Fibroblast of skin of right quadriceps (primary cell): Measurements from ENCODE around the gene AIFM3.
A peak's percentile ranks its signal among the peaks of the same experiment; 100 is the strongest.
"Not testable (repeated sequence)": the region's sequence is repeated elsewhere in the genome, so short reads cannot be mapped to it uniquely, and the experiment has no call there.

ENCODE experiments used
- DNase-seq: peaks from one replicate; pipeline ENCODE4 v3.0.0-alpha.2; 2013

The AIFM3 gene

DNA sequence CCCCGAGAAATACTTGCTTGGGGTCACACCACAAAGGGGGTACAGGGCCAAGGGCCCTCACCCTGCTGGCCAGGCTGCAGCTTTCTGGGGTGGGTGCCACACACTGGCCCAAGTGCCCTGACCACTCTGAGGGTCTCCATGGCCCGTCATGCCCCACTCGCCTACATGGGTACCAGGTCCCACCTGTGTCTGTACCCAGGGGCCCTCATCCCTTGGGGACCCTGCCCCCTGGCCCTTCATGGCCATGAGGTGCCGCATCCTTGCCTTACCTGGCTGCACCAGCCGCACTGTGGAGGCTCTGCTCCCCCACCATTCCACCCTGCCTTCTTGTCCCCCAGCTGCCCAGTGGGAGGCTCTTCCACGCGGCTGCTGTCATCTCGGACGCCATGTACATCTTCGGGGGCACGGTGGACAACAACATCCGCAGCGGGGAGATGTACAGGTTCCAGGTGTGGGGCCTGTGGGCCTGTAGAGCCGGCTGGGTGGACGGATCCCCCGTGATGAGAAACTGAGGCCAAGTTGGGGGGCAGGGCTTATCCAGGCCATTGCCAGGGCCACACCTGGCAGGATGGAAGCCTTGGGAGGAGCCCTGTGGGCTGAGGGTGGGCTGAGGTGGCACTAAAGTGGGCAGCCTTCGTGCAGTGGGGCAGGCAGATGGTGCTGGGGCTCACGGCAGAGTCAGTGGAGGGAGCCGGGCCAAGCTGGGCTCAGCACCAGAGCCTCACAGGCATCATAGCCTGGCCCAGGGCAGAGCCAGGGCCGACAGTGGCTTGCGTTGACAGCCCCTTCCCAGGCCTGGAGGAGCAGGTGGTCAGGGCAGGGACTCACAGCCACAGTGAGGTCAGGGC is 25.6 kb downstream of the AIFM3 start:
- no peak for DNase-seq

- no peak for DNase-seq
These were observed 26.5 kb downstream of the AIFM3 start for GRCh38 chr22:20993304-20994127.

DNA sequence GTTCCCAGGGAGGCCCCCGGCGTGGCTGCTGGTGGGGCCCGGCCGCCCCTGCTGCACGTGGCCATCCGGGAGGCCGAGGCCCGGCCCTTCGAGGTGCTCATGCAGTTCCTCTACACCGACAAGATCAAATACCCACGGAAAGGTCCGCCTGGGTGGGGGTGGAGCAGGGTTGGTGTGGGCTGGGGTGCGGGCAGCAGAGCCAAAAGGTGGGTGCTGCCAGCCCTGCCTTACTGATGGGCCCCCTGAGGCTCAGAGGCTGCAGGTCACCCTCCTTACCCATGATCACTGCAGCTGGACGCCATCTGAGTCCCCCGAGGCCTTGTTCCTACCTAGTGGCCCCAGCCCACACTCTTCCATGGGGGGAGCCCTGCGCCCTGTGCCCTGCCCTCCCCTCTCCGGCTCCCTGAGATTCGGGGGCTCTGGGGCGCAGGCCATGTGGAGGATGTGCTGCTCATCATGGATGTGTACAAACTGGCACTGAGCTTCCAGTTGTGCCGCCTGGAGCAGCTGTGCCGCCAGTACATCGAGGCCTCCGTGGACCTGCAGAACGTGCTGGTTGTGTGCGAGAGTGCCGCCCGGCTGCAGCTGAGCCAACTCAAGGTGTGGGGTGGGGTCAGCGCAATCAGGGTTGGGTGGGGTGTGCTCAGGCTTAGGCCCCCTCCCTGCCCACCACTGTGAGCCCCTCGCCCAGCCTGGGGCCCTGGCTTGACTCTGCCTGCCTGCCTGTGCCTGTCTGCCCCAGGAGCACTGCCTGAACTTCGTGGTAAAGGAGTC is 27.3 kb downstream of the AIFM3 start:
- no peak for DNase-seq

DNA sequence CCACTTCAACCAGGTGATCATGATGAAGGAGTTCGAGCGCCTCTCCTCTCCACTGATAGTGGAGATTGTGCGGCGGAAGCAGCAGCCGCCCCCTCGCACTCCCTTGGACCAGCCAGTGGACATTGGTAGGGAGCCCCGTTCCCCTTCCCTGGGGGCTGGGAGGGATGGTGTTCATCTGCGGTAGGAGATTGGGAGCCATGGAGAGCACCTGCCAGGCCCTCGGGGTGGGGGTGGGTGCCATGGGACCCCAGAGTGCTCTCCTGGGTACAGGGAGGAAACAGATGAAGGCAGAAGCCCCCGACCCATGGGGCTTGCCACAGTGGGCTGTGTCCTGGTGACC is 27.8 kb downstream of the AIFM3 start:
- no peak for DNase-seq

- no peak for DNase-seq
These were observed 28.4 kb downstream of the AIFM3 start for GRCh38 chr22:20995329-20996030.

- no peak for DNase-seq
These were observed 29.0 kb downstream of the AIFM3 start for GRCh38 chr22:20996031-20996410.

DNA sequence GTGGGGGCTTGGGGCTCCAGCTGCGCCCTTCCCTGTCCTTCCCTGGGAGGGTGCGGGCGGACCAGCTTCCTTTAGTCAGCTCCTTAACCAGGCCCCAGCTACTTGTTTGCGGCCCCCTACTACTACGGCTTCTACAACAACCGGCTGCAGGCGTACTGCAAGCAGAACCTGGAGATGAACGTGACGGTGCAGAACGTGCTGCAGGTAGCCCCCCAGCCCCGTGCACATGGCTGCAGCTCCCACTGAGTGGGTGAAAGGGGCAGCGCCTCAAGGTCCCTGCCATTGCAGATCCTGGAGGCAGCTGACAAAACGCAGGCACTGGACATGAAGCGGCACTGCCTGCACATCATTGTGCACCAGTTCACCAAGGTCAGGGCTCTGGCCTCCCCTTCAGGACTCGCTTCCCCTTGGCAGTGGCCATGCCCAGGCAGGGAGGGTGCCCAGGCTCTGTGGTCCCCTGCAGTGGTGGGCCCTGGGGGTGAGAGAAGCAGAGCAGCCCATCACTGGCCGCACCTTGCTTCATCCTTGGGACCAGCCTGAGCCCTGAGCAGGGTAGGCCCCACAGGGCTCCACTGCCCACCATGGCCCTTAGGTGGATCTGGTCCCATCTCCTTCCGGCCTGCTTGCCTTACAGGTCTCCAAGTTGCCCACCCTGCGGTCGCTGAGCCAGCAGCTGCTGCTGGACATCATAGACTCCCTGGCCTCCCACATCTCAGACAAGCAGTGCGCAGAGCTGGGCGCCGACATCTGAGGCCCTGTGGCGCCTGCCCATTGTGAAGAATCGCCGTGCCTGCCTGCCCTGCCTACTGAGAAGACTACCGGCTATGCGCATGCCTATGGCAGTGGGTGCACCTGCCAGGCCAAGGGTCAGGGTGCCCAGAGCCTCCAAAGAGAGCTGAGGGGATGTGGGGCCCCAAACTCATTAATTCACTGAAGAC is 29.8 kb downstream of the AIFM3 start:
- no peak for DNase-seq

GRCh38 chr22:20997536-20998257 is 30.6 kb downstream of the AIFM3 start:
- no peak for DNase-seq

- DNase-seq, result no peak
These were observed 31.6 kb downstream of the AIFM3 start for GRCh38 chr22:20998411-20999336.

- no peak for DNase-seq
These were observed 32.5 kb downstream of the AIFM3 start for GRCh38 chr22:20999350-21000206.

DNA sequence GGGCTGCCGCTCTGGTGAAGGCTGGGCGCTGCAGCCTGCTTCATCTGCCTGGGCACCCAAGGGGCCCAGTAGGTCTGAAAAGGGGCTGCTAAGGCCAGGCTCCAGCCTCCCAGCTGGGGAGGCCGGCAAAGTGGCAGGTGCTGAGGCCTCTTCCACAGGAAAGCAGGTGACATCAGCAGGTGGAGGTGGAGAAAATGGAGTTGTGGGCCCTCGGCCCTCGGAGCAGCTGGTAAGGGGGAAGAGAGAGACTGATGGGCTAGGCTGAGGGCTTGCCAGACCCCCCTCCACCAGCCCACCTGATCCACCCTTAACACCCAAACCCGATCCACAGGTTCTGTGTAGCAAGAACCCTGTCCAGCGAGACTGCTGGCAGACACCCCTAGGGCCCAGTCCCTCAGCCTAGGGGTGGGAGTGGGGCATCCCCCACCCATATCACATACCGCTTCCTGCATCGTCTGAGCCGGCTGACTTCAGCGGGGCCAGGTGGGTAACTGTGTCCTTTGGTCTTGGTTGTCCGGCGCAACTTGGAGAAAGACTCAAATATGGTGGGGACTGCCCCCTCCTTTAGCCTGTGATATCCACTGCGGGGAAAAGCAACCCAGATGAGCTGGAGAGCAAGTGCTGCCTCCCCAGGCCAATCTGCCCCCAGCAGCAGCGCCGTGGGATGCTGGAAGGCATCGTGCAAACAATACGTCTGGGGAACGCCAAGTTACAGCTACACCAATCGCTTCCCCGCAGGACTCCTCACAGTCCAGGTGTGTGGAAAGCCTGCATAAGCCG is 33.3 kb downstream of the AIFM3 start:
- no peak for DNase-seq

DNA sequence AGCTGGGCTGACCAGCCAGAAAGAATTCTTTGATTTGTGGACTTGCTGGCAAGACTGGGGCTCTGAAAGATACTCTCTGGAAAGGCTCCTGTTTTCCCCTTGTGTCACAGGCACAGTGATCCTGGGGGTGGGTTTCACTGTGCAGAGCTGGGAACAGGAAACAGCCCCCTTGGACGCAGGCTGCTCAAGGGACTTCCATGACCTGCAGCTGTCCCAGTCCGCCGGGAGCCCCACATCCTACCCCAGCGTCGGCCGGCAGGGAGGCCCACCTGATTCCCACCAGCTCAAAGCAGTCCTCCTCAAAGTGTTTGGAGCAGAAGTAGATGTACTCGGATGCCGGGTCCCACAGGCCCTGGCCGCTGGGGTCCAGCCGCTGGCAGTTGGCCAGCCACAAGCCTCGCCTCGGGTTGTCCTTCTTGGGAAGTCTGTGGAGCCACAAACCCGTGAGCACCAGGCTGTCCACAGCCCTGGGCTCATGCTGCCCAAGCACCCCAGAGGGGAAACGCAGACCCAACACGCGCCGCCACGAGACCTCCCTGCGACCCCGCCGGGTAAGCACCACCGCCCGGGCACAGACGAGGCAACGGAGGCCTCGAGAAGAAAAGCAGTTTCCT is 34.0 kb downstream of the AIFM3 start:
- no peak for DNase-seq

GRCh38 chr22:21001601-21002325 is 34.7 kb downstream of the AIFM3 start, which contains the start of gene THAP7:
TSS of gene THAP7 (minus strand) at chr22:21002118. CDS start at chr22:21001911, 207 bp downstream.
- DNase-seq, result peak; percentile 94

DNA sequence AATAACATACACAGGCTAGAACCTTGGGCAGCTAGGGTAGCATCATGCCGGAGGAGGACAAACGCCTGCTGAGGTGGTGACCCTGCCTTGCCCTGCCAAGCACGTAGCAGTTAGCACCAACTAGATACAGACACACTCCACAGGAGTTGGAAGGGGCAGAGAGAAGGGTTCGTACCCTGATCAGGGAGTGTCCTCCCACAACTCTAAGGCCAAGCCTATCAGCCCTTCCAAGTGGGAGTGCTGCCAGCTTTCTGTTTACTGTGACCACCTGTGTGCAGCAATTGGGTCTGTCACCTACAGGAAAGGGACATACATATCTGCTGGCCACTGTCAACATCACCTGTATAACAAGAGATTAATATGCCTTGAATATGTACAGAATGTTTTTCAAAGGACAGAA is 36.7 kb downstream of the AIFM3 start:
- no peak for DNase-seq

GRCh38 chr22:21009208-21009607 is 42.2 kb downstream of the AIFM3 start:
- not testable (repeated sequence) for DNase-seq

DNA sequence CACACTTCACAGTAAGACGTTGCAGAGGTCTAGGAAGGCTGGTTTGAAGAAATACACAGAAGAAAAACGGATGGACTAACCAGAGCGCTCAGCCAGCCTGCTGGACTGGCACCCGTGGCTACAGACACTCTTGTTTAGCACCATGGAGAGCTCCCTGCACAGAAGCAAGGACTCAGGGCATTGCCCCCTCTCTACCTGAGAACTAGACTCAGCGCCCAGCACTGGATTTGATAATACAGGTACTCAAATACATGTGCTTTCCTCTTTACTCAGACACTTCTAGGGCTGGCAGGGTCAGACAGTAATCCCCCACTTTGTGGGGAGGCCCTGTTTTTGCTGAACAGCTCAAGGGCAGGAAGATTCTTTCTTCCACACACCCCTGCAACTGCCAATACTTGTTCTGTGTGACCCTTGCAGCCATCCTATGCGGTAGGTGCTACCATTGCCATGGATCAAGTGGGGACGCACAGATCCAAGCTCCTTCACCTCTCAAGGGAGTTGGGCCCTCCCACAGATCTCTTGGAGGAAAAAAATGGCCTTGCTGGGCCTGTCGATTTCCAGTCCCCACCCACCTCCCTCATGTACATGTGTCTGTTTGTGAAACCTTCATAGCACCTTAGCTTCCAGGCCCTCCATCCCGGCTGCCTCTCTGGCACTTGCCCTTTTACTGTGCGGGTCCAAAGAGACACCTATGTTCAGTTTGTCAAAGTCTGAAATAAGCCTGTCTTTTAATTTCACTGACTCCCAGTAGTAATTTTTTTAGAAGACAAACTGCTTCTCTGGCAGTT is 42.8 kb downstream of the AIFM3 start:
- peak; percentile 43 for DNase-seq
